Dendritic cell treated with granulocyte-macrophage colony-stimulating factor and Interleukin-4, amounts not matched to agents 40 ng/mL and 50 ng/mL, for 4 days (primary cell): ENCODE results near the gene BEND3.
"Not testable (repeated sequence)": the region's sequence is repeated elsewhere in the genome, so short reads cannot be mapped to it uniquely, and the experiment has no call there.

ENCODE experiments used
- H3K27ac Mint-ChIP-seq: one replicate; pipeline ENCODE4 v1.8.0; 2022; ENCODE audit warnings: mild to moderate bottlenecking, mixed read lengths
- H3K27me3 Mint-ChIP-seq: one replicate; pipeline ENCODE4 v1.8.0; 2022; ENCODE audit warnings: mild to moderate bottlenecking, mixed read lengths
- H3K36me3 Mint-ChIP-seq: one replicate; pipeline ENCODE4 v1.8.0; 2022; ENCODE audit warnings: low read depth, mixed read lengths
- H3K4me1 Mint-ChIP-seq: one replicate; pipeline ENCODE4 v1.8.0; 2022; ENCODE audit warnings: low read depth, mixed read lengths
- H3K4me3 Mint-ChIP-seq: one replicate; pipeline ENCODE4 v1.8.0; 2022; ENCODE audit warnings: mild to moderate bottlenecking, moderate library complexity, mixed read lengths
- H3K9me3 Mint-ChIP-seq: one replicate; pipeline ENCODE4 v1.8.0; 2022; ENCODE audit warnings: mixed read lengths
- intact Hi-C: fragments of 100-400 bp; cut with micrococcal nuclease; formaldehyde crosslinking; loops from one replicate; pipeline ENCODE4 v1.15.0; 2022

BEND3 gene

DNA sequence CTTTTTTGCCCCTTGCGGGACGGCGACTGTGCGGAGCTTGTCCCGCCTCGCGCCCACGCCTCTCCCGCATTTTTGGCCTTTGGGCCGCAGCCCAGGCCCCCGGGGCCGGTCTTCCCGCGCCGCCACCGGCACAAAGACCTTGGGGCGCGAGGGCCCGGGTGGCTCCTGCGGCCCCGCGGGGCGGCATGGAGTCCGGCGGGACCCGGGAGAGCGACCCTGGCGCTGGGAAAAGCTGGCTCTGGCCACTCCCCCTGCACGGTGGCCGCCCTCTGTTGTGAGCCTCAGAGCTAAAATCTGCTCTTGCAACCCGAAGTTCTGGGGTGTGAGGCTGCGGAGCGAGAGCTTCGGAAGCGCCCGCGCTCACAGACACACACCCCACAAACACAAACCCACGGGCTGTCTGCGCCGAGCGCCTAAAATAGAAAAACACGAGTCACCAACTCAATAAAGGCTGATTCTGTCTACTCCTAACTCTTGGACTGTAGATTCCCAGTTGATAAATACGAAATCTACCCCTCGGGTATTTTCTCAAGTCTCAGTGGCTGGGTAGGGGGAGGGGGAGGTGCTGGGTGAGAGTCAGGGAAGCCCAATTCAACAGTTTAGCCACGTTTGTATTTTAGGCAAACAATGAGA is 496 bp upstream of the BEND3 start:
- Mint-ChIP-seq H3K4me1 (peaks cover 23% of the 10 kb centered on the region), H3K27me3 (peaks cover 17% of the 10 kb centered on the region), H3K4me3 (peak overlapping the region; percentile 78), H3K36me3 (no peaks in the 10 kb centered on the region), H3K9me3 (no peaks in the 10 kb centered on the region), H3K27ac (no peak overlapping the region)
- intact Hi-C loops = loop anchor here (10.0 kb wide), 1 partner anchor 671 kb away; no protein-coding TSS in a partner anchor

DNA sequence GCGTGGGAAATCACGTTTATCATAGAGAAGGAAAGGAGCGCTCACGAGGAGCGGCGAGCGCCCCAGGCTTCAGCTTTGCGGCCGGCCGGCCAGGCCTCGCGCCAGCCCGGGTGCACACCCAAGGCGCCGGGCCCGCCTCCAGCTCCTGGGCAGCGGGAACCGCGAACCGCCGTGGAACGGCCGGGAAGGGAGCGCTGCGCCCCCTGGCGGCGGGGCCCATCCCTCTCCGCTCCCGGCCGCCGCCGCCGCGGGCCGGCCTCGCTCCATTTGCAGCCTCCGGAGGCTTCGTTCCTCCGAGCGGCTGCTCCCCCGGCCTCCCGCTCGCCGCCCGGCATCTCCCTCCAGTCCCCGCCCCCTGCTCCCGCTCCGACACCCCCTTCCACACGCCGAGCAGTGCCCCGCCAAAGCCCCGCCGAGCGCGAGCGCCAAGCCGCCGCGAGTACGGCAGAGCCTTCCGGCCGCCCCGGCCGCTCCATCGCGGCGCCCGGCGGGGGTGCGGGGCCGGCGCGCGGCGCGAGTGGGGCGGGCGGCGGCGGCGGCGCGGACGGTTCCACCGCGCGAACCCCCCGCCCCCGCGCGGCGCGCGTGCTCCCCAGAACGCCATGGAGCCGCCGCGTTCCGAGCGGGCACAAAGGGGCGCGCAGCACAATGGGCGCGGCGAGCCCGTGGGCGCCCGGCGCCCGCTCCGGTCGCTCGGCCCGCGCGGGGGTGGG is 946 bp downstream of the BEND3 start:
- H3K9me3 Mint-ChIP-seq = no peaks in the 10 kb centered on the region
- H3K27ac Mint-ChIP-seq = peak overlapping the region; percentile 51
- H3K4me1 Mint-ChIP-seq = peaks cover 34% of the 10 kb centered on the region
- H3K4me3 Mint-ChIP-seq = peak overlapping the region; percentile 78
- H3K27me3 Mint-ChIP-seq = peaks cover 17% of the 10 kb centered on the region
- intact Hi-C loops = loop anchor here (1.0 to 10.0 kb wide), 2 partner anchors 86 to 670 kb away; partner anchors contain the start of gene MTRES1
- H3K36me3 Mint-ChIP-seq = no peaks in the 10 kb centered on the region

DNA sequence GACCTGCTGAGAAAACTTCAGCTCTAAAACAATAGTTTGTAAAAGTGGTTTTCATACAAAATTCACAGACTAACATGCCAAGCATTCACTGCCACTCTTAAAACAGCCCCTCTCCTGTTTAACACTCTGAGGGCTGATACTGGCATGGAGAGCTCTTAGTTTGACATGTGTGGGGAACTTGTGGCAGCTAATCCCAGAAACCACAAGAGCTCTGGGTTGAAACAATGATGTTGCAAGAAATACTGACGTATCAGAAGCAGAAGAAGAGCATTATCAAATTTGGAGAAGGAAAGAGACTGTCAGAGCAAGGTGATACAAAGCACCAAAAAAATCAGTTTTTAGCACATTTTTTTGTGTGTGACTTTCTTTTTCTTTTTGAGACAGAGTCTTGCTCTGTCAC is 5.1 kb downstream of the BEND3 start:
- no peaks in the 10 kb centered on the region for H3K36me3 Mint-ChIP-seq
- peak overlapping the region; percentile 17 for H3K27ac Mint-ChIP-seq
- intact Hi-C loops = loop anchor here (10.0 kb wide), 1 partner anchor 665 kb away; no protein-coding TSS in a partner anchor

DNA sequence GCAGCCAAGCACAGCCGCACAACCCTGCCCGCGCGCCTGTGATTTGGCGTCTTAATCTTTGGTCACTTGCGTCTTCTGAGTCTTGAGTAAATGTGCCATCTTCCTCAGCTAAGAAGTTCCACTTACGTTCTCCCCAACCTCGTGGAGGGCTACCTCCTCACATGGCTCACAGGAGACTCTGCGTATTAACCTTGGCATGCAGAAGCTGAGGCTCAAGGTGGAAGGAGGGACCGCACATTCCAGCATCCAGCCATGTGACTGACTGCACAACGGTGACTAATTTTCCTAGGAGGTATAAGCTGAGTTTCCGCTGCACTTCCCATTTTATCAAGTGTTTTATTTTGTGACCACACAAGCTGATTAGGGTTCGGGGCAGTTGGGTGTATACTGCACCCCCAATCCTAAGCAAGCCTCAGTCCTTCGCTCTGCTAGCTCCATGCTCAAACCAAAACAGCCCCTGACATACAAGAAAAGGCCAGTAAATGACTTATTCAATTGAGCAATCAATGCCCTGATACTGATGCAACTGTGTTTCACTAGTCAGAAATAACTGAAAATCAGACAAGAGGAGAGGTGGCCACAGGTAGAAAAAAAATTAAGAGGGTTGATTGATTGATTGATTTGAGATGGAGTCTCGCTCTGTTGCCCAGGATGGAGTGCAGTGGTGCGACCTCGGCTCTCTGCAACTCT is 7.0 kb downstream of the BEND3 start:
- Mint-ChIP-seq H3K27me3 (peaks cover 3% of the 10 kb centered on the region), H3K4me3 (no peak overlapping the region), H3K27ac (no peak overlapping the region), H3K4me1 (peaks cover 33% of the 10 kb centered on the region), H3K9me3 (no peaks in the 10 kb centered on the region), H3K36me3 (no peaks in the 10 kb centered on the region)
- intact Hi-C loops = no loop called here

More for the DNA sequence above, 5.1 kb downstream of the BEND3 start:
- H3K9me3 Mint-ChIP-seq = no peaks in the 10 kb centered on the region
- H3K4me1 Mint-ChIP-seq = peaks cover 41% of the 10 kb centered on the region
- peaks cover 3% of the 10 kb centered on the region for H3K27me3 Mint-ChIP-seq
- H3K4me3 Mint-ChIP-seq = no peak overlapping the region

DNA sequence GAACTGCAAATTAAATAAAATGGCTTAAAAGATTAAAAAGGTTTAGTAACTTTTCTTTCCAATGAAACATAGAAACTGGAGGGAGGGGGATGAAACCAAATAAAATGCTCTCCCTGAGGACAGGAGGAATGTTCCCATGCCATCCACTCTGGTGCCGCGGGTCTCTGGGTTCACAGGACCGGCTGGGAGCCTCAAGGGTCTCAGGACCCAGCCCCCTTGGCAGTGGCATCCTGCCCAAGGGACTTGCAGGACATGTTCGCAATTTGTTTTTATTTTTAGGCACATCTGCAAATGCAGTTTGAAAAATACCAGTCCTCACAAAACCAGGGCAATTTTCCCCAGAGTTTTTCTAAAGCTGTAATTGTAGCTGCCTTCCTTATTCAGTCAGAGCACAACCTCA is 7.5 kb downstream of the BEND3 start:
- H3K36me3 Mint-ChIP-seq = no peaks in the 10 kb centered on the region
- H3K27ac Mint-ChIP-seq = no peak overlapping the region
- intact Hi-C loops = no loop called here
- H3K9me3 Mint-ChIP-seq = no peaks in the 10 kb centered on the region
- no peak overlapping the region for H3K4me3 Mint-ChIP-seq
- peaks cover 3% of the 10 kb centered on the region for H3K27me3 Mint-ChIP-seq
- H3K4me1 Mint-ChIP-seq = peaks cover 32% of the 10 kb centered on the region

DNA sequence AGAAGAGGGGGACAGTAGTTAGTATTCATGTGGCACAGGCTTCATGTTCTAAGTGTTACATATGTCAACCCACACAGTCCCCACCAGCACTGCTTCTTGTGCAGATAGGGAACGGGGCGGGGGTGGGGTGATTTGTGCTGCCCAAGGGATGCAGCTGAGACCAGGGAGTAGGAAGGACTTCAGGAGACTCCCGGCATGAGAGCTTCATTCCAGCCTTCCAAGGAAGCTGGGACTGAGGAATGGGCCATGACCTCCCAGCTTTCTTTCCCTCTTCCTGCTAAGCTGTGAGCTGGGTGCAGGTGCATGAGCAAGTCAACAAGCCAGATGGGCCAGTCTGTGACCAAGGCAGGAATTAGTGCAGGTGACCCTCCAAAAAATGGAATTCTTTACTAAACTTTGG is 9.2 kb downstream of the BEND3 start:
- H3K9me3 Mint-ChIP-seq = no peaks in the 10 kb centered on the region
- peaks cover 3% of the 10 kb centered on the region for H3K27me3 Mint-ChIP-seq
- intact Hi-C loops = no loop called here
- H3K36me3 Mint-ChIP-seq = no peaks in the 10 kb centered on the region
- no peak overlapping the region for H3K27ac Mint-ChIP-seq
- H3K4me3 Mint-ChIP-seq = no peak overlapping the region
- H3K4me1 Mint-ChIP-seq = peaks cover 32% of the 10 kb centered on the region

DNA sequence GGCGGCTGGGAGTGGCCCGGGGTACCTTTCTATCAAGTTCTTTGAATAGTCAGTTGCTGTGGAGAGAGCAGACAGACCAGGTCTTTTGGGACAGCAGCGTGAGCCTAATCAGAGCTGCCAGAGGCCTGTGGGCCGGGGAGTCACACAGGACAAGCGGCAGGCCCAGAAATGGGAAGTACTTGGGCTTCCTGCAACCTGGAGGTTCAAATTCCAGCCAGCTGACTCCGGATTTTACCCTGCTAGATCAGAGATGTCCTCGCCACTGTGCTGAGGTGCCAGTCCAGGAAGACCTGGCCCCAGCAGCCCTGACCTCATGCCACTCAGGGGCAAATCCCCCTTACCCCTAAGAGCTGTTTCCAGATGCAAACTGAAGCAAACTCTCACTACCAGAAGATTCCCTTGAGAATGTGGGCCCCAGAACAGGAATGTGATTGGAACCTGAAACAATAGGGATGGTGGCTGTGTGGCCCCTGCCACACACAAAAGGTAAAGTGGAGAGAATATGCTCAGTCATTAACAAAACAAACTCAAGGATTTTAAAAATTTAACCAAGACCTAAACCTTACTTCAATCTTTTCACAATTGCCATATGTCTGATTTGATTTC is 9.7 kb downstream of the BEND3 start:
- Mint-ChIP-seq H3K27ac (no peak overlapping the region), H3K4me3 (no peak overlapping the region), H3K27me3 (peaks cover 3% of the 10 kb centered on the region), H3K4me1 (peaks cover 32% of the 10 kb centered on the region), H3K9me3 (no peaks in the 10 kb centered on the region), H3K36me3 (no peaks in the 10 kb centered on the region)
- intact Hi-C loops = no loop called here

DNA sequence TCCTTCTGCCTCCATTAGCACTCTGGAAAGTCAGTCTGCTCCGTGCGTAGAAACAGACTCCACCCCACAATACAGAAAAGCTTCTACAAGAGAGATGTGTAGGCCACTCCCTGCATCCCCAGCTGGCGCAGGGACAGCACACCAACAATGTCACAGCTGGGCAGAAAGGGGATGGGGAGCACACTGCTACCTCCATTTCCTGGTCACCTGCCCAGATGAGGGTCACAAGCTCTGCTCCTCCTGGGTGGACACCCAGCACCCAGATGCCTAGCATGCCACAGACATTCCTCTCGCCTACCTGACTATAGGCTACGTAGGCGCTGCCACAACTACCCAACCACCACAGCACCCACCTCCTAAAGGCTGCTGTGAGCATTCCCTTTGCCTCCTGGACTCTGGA is 12.2 kb downstream of the BEND3 start:
- Mint-ChIP-seq H3K4me1 (peaks cover 13% of the 10 kb centered on the region), H3K9me3 (no peaks in the 10 kb centered on the region), H3K27me3 (peaks cover 1% of the 10 kb centered on the region), H3K36me3 (no peaks in the 10 kb centered on the region), H3K27ac (no peak overlapping the region), H3K4me3 (no peak overlapping the region)
- intact Hi-C loops = no loop called here

DNA sequence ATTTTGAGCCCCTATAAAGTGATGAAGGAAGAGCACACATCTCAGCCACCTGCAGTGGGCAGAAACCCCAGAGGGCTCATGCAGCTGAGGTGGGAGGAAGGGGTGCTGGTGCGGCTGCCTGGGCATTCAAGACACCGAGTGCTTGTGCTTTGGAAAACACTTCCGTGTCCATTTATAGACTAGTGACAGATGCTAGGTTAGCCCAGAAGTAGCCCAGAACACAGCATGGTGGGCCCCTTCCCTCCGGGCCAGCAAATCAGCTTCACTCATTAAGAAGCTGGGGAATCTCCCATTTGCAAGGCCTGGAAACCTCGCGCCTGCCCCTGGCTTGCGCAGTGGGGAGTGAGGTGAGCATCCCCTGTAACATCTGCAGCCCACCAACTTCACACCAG is 12.9 kb downstream of the BEND3 start:
- Mint-ChIP-seq H3K36me3 (no peaks in the 10 kb centered on the region), H3K9me3 (no peaks in the 10 kb centered on the region), H3K27me3 (no peaks in the 10 kb centered on the region), H3K4me1 (peaks cover 10% of the 10 kb centered on the region), H3K4me3 (no peak overlapping the region), H3K27ac (no peak overlapping the region)
- intact Hi-C loops = no loop called here

DNA sequence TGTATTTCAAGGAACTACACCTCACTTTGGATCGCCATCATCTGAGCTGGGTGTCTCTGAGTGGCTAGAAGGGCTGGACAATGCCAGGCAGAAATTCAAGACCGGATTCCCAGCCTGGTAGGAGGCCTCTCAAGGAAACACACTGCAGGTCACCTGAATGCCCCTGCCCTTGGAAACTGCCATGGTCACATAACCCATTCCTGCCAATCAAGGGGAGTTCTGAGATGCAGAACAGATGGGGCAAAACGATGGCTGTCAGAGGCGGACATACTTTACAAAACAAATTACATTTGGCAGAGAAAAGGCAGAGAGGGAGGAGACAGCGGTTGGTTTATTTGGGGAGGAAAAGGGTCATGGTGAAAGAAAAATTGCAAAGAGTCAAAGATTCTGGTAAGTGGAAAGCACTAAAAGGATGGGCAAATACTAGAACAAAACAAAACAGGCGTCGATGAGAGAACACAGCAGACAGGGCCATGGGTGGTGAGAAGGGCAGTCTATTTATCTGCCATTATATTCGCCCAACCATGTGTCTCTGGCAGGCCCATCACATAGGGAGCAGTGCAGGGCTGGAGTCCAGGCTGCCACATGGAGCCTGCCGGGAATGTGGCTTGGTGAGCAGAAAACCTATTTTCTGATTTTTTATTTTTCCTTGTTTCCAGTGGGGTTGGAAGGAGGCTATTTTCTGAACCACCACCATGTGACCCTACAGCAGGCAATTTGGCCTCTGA is 13.5 kb downstream of the BEND3 start:
- H3K4me3 Mint-ChIP-seq = no peak overlapping the region
- no peak overlapping the region for H3K27ac Mint-ChIP-seq
- no peaks in the 10 kb centered on the region for H3K9me3 Mint-ChIP-seq
- no peaks in the 10 kb centered on the region for H3K27me3 Mint-ChIP-seq
- peaks cover 10% of the 10 kb centered on the region for H3K4me1 Mint-ChIP-seq
- no peaks in the 10 kb centered on the region for H3K36me3 Mint-ChIP-seq
- intact Hi-C loops = no loop called here

DNA sequence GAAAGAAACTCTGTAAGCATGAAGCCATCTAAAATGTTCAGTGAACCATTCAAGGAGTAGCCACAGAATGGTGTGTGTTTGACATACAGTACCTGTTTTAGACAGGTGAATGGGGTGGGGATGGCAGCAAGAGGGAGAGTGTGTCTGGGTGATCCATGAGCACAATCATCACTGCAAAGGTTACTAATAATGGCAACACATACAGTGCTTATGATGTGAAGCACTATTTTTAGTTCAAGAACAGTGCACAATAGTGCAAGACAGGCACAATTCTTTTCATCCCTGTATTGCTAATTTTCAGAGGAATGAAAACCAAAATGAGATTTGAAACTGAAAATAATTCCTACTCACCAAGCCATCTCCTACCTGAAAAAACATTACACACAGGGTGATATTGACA is 14.1 kb downstream of the BEND3 start:
- Mint-ChIP-seq H3K27me3 (no peaks in the 10 kb centered on the region), H3K4me3 (no peak overlapping the region), H3K36me3 (no peaks in the 10 kb centered on the region), H3K27ac (no peak overlapping the region), H3K9me3 (no peaks in the 10 kb centered on the region), H3K4me1 (peaks cover 9% of the 10 kb centered on the region)
- intact Hi-C loops = no loop called here

DNA sequence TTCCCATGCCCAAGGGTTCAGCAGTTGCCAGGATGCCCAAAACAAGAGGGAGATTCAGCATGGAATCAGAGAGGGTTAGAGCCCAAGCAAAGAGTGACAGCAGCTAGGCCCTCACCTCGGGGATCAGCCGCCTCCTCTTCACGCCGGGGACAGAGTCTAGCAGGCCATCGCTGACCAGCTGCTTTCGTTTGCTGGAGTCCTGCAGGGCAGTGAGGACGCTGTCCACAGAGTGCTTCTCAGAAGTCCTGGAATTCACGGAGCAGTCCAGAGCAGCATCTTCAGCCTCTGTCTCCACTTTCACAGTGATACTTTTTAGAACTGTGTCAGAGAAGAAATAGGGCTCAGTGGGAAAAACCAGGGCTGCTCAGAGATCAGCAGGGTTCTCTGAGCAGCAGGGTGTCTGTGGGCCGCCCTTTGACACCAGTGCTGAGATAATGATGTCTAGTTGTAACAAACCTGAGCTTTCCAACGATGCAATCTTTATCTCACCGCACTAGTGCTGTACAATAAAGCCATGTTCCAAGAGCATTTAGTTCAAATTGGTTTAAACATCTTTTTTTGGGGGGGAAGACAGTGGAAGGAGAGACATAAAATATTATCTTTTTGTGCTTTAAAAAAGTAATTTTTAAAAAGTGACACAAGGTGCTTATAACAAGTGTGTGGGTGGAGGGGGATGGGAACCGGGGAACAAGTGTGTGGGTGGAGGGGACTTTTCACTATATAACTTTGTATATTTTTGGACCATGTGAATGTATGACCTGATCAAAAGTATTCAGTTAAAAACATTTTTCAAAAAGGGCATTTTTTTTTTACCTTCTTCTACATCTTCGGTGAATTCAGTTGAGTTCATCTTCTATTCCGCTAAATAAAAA is 16.6 kb downstream of the BEND3 start:
- Mint-ChIP-seq H3K36me3 (no peaks in the 10 kb centered on the region), H3K27me3 (no peaks in the 10 kb centered on the region), H3K9me3 (no peaks in the 10 kb centered on the region), H3K27ac (no peak overlapping the region), H3K4me3 (no peak overlapping the region), H3K4me1 (no peaks in the 10 kb centered on the region)
- intact Hi-C loops = no loop called here

DNA sequence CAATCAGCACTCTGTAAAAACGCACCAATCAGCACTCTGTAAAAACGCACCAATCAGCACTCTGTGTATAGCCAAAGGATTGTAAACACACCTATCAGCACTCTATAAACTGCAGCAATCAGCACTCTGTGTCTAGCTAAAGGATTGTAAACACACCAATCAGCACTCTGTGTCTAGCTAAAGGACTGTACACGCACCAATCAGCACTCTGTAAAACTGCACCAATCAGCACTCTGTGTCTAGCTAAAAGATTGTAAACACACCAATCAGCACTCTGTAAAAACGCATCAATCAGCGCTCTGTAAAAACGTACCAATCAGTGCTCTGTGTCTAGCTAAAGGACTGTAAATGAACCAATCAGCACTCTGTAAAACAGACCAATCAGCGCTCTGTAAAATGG is 30.9 kb downstream of the BEND3 start:
- intact Hi-C loops = not testable (repeated sequence)

More for the DNA sequence above, 30.9 kb downstream of the BEND3 start:
- not testable (repeated sequence) for H3K27me3 Mint-ChIP-seq, H3K4me1 Mint-ChIP-seq, H3K27ac Mint-ChIP-seq, H3K36me3 Mint-ChIP-seq, H3K4me3 Mint-ChIP-seq
- H3K9me3 Mint-ChIP-seq = peaks cover 12% of the 10 kb centered on the region
